ENCODE data around the gene PHGDH. TPM values are rescaled to one million over a fixed set of nuclear protein-coding genes. Genes with fewer than 3 reads are reported as not detected.

Gene PHGDH
- total RNA-seq, 1 donor from 2014 or later: 7.8 TPM

DNA sequence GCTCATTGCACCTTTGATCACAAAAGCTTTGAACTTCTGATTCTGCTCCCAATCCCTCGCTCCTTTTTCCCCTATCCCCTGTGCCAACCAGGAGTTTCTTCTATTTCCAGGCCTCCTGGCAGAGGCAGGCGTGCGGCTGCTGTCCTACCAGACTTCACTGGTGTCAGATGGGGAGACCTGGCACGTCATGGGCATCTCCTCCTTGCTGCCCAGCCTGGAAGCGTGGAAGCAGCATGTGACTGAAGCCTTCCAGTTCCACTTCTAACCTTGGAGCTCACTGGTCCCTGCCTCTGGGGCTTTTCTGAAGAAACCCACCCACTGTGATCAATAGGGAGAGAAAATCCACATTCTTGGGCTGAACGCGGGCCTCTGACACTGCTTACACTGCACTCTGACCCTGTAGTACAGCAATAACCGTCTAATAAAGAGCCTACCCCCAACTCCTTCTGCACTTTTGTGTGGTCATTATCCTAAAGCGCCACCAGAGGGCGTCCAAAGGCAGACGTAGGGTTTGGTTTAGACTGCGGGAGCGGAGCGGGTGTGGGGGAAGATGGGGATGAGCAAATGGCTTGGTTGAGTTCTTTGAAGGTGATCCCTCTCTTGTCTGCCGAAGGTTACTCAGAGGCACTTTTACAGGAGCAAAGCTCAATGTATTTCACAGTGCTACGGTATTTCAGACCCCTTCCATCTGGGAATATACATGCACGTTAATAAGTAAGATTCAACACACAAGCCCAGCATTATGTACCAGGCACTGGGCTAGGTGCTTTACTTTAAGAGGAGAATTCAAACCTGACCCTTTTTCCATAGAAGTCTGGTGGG is 32.3 kb downstream of the PHGDH start:
- intact Hi-C loops (cut with micrococcal nuclease): loop anchor here (10.0 kb wide), 2 partner anchors 61 to 191 kb away; no protein-coding TSS in a partner anchor
- ATAC-seq (peak; percentile 65), DNase-seq (peak; percentile 63)

DNA sequence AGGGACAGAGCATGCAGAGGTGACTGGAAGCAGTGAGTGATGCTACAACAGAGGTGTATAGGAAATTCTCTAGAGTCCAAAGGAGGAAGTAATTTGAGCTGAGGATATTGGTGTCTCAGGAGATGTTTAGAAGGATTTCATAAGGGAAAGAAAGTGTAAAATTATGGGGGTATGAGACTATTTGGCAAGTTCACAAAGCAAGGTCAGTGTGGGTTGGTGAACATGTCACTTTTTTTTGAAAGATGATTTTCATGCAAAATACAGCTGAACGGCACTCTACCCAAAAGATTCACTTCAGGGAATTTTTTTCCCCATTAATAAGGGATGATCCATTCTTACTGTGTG is 32.8 kb downstream of the PHGDH start:
- intact Hi-C loops (cut with micrococcal nuclease): loop anchor here (10.0 kb wide), 2 partner anchors 60 to 190 kb away; no protein-coding TSS in a partner anchor
- no peak for DNase-seq
- ATAC-seq: no peak

DNA sequence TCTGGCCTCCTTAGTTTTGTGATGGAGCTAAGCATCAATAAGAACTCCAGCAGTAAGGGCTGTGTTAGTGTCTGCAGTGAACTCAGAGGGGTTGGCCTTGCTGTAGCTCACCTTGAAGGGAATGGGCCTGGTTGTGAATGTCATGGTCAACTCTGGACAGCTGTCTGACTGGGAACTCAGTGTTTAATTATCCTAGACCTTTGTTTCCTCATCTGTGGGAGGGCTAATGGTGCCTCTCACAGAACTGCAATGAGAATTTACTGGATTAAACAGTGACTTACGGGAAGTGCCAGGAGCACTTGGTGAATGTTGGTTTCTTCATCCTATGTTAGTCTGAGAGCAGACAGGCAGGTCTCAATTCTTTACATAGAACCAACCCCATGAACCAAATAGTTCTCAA is 33.3 kb downstream of the PHGDH start:
- ATAC-seq (no peak), DNase-seq (no peak)
- intact Hi-C loops (cut with micrococcal nuclease): loop anchor here (10.0 kb wide), 2 partner anchors 60 to 190 kb away; no protein-coding TSS in a partner anchor

DNA sequence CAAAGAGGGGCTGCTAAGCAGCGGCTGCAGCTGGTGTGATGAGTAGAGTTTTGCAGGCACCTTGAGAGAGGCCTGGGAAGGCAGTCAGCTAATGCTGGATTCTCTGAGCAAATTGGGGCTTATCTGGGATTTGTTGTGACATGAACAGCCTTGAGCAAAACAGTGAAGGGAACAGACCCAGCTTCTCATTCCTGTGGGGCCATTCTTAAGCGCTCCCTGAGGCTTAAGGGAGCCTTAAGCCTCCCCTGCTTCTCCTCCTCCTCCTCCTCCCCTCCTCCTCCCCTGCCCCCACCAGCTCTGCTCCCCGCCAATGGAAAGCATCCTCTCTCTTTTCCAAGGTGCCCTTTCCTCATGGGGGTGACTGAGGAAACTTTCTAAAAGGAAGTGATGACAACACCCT is 35.7 kb downstream of the PHGDH start:
- no peak for ATAC-seq
- intact Hi-C loops (cut with micrococcal nuclease): loop anchor here (10.0 kb wide), 2 partner anchors 57 to 187 kb away; no protein-coding TSS in a partner anchor
- no peak for DNase-seq

DNA sequence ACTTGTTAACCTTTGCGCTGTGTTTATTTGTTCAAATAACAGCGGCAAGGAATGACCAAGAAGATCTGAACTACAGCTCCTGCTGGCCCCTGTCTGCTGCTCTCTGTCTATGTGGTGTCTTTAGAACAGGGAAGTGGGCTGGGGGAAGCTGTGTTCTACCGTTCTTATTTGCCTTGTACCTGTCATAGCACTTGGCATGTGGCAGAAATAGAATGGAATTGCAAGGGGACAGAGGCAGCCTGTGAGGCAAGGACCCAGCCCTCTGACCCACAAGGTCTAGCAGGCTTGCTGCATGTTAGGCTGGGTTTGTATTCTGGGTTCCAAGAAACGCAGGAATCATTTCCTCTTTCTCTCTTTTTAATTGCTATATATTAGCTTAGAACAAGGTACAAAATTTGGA is 36.3 kb downstream of the PHGDH start:
- ATAC-seq (no peak), DNase-seq (no peak)
- intact Hi-C loops (cut with micrococcal nuclease): loop anchor here (10.0 kb wide), 2 partner anchors 57 to 187 kb away; no protein-coding TSS in a partner anchor

DNA sequence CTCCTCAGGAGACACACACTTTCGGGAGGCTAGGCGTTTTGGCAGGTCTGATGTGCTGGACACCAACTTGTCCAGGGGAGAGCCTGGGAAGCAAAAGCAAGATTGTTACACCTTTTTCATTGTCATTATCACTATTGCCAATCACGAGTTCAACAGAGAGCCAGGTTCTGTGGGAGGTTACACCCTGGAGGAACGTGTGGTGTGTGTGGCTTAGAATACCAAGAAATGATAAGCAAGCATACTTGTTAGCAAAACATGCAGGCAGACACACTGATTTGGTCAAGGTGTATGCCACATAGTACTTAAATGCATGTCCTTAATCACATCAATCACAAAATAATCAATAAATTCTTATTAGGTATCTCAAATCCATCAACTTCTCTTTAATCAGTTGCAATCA is 40.9 kb downstream of the PHGDH start:
- intact Hi-C loops (cut with micrococcal nuclease): no loop called here
- no peak for DNase-seq

DNA sequence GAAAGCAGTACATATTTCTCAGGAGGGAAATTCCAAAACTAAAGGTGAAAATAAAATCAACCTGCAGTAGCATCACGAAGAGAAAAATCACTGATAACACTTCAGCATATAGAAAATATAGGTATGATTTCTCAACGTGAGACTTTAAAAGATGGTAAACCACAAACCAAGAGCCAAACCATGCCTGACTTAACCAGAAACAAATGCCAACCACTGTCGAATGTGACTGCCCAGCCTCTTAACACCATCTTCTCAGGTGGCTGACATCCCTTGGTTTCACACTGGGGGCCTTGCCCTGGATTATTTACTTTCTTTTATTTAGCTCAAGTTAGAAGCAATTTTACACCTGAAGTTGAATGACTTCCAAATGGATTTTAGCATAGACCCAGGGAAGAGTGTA is 46.9 kb downstream of the PHGDH start:
- no peak for DNase-seq
- ATAC-seq: no peak
- intact Hi-C loops (cut with micrococcal nuclease): no loop called here

More for the DNA sequence above, 40.9 kb downstream of the PHGDH start:
- ATAC-seq: no peak

DNA sequence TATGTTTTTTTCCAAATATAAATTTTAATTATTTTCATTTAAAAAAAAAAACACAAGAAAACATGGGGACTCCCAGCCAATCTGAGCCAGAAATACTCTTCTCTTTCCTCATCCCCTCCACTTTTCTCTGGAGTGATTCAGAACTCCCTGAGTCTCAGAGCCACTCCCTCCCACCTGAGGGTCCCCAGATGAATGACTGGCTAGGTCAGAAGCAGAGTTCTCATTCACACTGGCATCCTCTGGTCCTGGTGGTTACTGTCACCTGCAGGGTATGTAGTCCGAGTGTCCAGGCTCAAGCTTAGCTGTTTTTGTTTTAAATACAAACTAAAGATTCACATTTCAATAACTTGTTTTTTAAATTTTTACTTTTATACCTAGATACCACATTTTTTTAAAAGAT is 50.7 kb downstream of the PHGDH start:
- no peak for DNase-seq
- intact Hi-C loops (cut with micrococcal nuclease): no loop called here
- no peak for ATAC-seq

DNA sequence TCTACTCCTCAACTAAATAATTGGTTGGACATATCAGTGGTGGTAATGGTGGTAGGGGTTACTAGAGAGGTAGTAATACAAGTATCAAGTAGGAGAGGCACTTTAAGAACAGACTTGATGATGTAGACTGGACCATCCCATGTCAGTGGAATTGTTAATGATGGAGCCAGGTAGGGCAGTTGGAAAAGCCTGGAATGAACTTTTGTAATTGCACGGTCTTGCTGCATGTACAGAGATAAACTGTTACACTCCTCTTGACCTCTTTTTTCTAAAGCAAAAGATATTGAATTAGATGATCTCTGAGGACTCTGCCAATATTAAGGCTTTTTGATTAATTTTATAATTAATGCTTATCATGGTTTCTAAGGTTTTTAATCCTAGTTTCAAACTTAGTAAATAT is 51.2 kb downstream of the PHGDH start:
- intact Hi-C loops (cut with micrococcal nuclease): no loop called here
- no peak for ATAC-seq
- DNase-seq: no peak

DNA sequence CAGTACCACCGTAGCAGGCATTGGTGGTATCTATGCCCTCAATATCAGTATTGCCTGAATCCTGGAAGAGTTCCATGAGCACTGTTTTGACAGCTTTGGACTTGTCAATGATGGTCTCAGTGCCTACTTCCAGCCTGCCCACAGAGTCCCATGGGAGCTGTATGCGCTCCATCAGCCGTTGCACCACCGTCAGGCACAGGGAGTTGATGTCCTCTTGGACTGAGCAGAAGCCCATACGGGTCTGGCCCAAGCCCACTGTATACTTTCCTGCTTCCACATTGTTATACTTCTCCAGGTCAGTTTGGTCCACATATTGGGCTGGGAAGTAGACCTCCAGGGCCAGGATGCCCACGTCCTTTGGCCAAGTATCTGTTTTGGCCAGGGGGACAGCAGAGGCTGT is 52.5 kb downstream of the PHGDH start:
- DNase-seq (no peak), ATAC-seq (peak; percentile 41)
- intact Hi-C loops (cut with micrococcal nuclease): no loop called here

DNA sequence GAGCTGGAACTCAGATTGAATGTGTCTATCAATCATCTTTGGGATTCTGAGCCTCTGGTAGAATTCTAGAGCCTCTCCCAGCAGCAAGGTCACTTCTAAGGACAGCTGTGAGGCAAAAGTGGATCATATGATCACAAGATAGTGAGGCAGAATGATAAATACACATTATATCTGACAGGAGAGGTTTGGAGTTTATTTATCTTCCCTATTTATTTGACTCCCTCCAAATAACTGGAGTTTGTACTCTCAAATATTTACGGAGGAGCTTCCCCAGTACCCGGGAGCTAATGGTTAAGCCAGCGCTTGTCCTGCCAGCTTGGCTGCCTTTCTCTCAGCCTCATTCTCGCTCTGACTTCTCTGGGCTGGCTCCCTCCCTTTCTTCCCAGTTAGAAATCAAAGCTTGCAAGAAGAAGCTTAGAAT is 54.6 kb downstream of the PHGDH start:
- DNase-seq: no peak

DNA sequence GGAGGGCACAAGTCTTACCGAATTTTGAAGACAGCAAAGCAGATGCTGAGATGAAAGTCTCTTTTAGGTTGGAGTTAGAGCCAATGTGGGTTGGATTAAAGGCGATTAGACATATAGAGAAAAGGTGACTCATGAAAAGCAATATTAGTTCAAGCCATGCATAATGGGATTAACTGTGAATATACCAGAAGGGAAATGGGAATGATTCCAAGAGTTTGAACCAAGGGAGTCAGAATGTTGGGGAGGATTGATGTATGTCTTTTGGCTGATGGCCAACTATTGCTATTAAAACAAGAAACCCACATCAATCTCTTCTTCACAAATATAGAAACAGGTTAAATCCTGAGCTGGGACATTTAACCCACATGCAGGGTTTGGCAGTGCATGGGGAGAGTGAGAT is 55.8 kb downstream of the PHGDH start:
- intact Hi-C loops (cut with micrococcal nuclease): no loop called here
- no peak for ATAC-seq
- no peak for DNase-seq

More for the DNA sequence above, 54.6 kb downstream of the PHGDH start:
- ATAC-seq: peak; percentile 55
- intact Hi-C loops (cut with micrococcal nuclease): no loop called here

DNA sequence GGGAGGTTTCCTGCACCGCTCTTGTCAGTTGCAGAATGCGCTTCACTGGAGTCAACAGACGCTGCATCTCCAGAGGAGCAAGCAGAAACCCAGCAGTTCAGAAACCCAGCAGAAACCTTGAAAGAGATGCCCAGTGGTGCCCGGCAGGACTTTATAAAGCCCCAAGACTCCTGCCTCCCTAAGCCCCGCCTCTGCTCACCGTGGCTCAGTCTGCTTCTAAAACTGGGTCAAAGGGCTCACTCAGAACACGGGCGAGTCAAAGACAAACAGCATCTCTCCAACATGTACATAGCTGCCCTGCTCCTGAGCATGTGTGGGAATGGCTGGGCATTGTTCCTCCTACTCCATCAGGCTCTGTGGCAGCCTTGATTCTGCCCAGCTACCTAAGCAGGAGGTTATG is 57.0 kb downstream of the PHGDH start, which contains the start of gene HMGCS2:
HMGCS2 (minus strand) TSS at position 128 of the 400 bp plus-strand sequence; CDS start at position 67, 61 bp downstream.
- intact Hi-C loops (cut with micrococcal nuclease): no loop called here
- peak; percentile 81 for ATAC-seq
- DNase-seq: peak; percentile 56

DNA sequence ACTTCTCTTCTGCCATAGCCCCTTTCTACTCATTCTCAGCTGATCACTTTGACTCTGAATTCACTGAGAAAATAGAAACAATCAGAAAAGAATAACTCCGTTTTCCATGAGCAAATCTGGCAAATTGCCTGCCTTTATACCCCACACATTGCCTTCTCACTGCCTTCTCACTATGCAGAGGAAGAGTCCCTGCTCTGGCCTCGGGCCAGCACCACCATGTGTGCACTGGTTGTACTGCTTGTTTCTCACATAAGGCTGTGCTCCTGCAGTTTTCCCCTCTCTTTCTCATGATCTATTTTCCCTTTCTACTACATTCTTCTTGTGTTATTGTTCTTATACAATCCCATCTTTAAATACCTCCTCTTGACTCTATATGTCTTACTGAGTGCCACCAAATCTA is 59.3 kb downstream of the PHGDH start:
- intact Hi-C loops (cut with micrococcal nuclease): no loop called here
- peak; percentile 58 for DNase-seq

DNA sequence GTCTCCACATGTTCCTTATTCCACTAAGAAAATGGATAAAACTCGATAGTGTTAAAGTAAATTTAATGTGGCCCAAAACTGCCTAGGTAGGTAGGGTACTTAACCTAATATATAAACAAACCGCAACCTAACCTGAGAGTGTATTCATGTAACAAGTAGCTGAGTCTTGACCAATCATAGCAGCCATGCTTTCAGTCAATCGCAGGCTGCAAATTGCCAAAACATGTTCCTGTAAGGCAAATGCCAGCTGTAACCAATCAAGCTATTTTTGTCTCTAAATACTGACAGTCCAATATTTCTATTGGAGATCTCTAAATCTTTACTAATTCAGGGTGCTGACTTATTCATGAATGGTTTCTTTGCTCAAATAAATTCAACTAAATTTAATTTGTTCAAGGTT is 60.0 kb downstream of the PHGDH start:
- ATAC-seq (no peak), DNase-seq (no peak)
- intact Hi-C loops (cut with micrococcal nuclease): no loop called here

More for the DNA sequence above, 59.3 kb downstream of the PHGDH start:
- no peak for ATAC-seq

DNA sequence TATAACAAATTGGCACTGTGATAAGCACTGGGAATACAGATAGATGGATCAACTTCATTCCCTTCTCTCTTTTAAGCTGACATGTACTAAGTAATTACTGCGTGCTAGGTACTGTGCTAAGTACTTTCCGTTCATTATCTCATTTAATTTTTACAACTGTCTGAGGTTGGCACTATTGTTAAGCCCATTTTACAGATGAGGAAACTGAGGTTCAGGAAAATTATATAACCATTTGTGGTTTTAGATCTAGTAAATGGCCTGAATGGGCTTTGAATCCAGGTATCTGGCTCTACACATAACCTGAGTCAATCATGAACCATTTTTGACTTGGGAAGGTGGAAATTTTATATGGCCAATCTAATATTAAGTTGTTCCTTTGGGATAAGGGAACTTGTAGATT is 60.6 kb downstream of the PHGDH start:
- ATAC-seq: no peak
- no peak for DNase-seq
- intact Hi-C loops (cut with micrococcal nuclease): no loop called here

DNA sequence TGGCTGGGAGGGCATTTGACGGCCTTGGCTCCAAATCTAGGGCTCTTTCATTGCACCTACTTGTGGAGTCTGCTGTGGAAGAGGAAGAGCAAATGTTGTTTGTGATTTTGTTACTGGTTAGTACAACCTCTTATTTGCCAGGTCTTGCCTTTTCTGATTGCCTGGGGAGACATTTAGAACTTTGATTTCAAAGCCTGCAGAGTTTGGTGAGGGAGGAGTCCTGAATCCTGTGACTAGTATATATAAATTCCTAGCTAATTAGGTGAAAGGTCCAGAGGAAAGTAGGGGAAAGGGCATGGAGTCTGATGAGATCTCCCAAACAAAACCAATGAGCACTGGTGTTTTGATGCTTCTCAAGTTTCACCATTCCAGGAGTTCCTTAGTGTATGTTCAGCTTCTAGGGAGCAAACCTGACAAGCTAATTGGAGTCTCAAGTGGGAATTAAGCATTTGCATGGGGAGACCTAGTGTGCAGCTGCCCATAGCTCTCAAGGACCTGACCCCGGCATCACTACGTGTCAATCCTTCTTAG is 62.0 kb downstream of the PHGDH start:
- DNase-seq (no peak), ATAC-seq (peak; percentile 79)
- intact Hi-C loops (cut with micrococcal nuclease): no loop called here

DNA sequence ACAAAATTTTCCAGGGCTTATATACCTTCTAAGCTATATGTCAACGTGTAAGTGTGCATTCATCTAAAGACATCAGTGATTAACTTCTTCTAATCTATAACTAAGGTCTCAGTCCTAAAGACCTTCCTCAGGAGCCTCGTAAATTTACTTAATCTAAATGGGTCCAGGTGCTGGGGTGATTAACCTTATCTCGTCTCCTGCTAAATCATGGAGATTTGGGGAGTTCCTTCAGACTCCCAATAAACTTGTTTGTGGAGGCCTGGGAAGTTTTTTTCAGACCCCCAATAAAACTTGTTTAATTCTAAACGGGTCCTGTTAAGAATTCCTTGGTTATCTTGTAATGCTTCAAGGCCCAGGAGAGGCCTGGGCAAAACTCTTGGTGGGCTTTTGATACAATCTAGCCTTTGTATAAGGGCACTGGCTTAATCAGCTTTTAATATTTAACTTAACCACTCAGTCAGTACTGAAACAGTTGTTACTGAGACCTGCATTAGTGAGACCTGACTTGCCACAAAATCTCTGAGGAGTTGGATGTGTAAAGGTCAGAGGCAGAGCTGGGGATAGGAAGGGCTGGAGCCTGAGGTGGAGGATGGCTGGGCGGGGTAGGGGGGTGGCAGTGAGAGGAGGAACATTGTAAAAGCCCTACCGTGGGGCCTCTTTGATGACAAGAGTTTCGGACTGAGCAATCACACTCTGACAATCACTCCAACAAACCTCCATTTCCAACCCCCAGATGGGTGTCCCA is 63.2 kb downstream of the PHGDH start:
- intact Hi-C loops (cut with micrococcal nuclease): no loop called here
- no peak for DNase-seq

DNA sequence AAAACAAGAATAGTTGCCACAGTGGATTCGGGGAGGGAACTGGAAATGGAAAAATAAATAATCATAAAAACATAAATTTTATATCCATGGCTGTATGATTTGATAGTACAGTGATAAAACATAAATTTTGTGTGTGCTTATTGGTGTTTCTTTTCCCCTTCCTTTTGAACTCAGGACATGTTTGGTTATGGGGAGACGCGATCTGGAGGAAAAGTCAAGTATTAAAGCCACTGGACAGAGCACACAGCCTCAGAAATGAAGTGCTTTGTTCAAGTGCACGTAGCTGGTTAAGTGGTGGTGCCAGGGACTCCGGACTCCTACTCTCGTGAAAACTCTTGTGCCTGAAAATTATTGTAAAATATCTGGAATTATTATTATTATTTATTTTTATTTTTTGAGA is 66.6 kb downstream of the PHGDH start:
- intact Hi-C loops (cut with micrococcal nuclease): no loop called here
- no peak for DNase-seq
- no peak for ATAC-seq

More for the DNA sequence above, 63.2 kb downstream of the PHGDH start:
- ATAC-seq: no peak

All from left ventricle myocardium superior (tissue), 1 donor.